ENCODE results near the gene TYMP. TPM values are rescaled to one million over a fixed set of nuclear protein-coding genes. Genes with fewer than 3 reads are reported as not detected.

TYMP gene
- total and polyA plus RNA-seq, 8 donors, result 14.3 to 162 (median 70.2) TPM

DNA sequence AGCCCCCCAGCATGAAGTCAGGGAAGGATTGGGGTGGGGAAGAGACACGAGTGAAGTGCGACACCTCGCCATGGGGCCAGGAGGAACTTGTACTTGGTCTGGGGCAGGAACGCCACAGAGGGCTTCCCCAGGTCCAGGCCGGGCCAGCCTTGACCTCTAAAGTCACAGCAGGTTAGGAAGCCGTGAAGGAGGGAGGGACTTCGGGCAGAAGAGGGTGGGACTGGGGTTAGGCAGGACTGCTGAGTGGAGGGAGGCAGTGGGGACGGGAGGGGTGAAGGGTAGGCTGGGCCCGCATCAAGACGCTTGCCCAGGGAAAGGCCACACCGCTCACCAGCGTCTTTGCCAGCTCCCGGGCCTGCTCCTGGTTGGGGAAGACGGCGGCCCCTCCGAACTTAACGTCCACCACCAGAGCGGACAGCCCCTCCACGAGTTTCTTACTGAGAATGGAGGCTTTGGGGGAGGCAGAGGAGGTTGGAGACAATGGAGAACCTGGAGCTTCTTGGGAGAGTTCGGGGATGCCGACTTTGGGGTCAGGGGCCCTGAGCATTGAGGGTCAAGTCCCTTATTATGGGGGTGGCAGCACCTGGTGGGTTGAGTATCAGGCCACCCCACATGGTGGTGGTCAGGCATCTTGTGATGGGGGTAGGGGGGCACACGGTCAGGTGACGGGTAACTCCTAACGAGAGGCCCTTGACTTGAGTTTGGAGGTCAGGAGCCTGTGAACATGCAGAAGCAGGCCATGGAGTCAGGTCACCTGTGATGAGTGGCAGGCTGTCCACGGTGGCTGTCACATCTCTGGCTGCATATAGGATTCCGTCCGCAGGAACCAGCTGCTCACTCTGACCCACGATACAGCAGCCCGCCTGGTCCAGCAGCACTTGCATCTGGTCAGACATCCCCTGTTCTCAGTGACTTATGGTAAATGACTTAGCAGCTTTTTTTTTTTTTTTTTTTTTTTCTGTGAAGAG lies 2.7 kb downstream of the TYMP start:
- Histone ChIP-seq H3K36me3 (peaks cover 18 to 22% (median 21%) of the 10 kb centered on the region in 4 donors), H3K4me1 (peaks cover 60 to 81% (median 79%) of the 10 kb centered on the region in 4 donors)

DNA sequence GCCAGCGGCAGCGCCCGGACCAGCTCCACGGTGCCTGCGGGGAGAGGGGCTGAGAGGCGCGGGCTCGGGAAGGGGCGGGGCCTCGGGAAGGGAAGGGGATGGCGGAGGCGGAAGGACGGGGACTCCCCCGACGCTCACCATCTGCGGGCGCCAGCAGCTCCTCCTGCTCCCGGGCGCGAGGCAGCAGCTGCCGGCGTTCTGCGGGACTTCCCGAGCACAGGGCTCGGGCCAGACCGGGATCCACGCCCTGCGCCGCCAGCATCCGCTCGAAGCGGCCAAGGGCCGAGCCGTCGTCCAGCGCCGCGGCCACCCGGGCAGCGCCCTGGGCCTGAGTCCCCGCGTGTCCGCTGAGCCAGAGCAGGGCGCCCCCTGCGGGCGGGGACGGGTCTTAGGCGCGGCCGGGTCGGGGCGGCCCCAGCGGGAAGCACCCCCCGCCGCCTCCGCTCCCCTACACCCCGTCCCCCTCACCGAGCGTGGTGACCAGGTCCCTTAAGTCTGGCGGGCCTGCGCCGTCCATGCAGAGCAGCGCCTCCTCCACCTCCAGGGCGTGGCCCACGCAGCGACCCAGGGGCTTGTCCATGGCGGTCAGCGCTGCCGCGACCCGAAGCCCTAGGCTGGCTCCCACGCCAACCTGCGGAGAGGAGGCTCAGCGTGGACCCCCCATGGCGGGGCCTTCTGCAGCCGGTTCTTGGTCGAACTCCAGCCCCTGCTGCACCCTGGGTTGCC lies 3.5 kb downstream of the TYMP start:
- peaks cover 51 to 73% (median 71%) of the 10 kb centered on the region in 4 donors for H3K4me1 ChIP-seq
- H3K9me3 ChIP-seq, result no peaks in the 10 kb centered on the region
- H3K27me3 ChIP-seq, result peaks cover 0 to 22% (median 0%) of the 10 kb centered on the region in 3 donors
- peak overlapping the region; percentile 92 to 98 (median 94) for H3K27ac ChIP-seq
- H3K36me3 ChIP-seq, result peaks cover 24 to 31% (median 30%) of the 10 kb centered on the region in 4 donors
- peak; percentile 83 to 94 for DNase-seq
- TF ChIP-seq POLR2AphosphoS5 (IDR thresholded peaks at IDR 0.05) (peak in 2 of 3 donors; percentile 36 to 65), EP300 (IDR thresholded peaks at IDR 0.05) (no peak)
- TF ChIP-seq, protein P1, sequence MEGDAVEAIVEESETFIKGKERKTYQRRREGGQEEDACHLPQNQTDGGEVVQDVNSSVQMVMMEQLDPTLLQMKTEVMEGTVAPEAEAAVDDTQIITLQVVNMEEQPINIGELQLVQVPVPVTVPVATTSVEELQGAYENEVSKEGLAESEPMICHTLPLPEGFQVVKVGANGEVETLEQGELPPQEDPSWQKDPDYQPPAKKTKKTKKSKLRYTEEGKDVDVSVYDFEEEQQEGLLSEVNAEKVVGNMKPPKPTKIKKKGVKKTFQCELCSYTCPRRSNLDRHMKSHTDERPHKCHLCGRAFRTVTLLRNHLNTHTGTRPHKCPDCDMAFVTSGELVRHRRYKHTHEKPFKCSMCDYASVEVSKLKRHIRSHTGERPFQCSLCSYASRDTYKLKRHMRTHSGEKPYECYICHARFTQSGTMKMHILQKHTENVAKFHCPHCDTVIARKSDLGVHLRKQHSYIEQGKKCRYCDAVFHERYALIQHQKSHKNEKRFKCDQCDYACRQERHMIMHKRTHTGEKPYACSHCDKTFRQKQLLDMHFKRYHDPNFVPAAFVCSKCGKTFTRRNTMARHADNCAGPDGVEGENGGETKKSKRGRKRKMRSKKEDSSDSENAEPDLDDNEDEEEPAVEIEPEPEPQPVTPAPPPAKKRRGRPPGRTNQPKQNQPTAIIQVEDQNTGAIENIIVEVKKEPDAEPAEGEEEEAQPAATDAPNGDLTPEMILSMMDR (IDR thresholded peaks at IDR 0.05), result peak in 5 of 7 experiments; percentile 8 to 74 (median 54)
- intact Hi-C loops (cut with DNase I; ENCODE audit: low total_unique reads), result no loop called here
- peak overlapping the region; percentile 63 to 86 (median 80) for H3K4me3 ChIP-seq
- WGBS, 5 donors, result 0 to 5% (median 1%) methylated on average over 1 to 76 of the region's 77 CpGs

More for the DNA sequence above, 2.7 kb downstream of the TYMP start:
- intact Hi-C loops (cut with DNase I; ENCODE audit: low total_unique reads), result no loop called here
- TF ChIP-seq POLR2AphosphoS5 (IDR thresholded peaks at IDR 0.05) (peak in 2 of 3 donors; percentile 31 to 65), EP300 (IDR thresholded peaks at IDR 0.05) (no peak)
- 39 to 59% (median 48%) methylated on average over 28 to 29 of the region's 29 CpGs for WGBS, 5 donors
- Histone ChIP-seq H3K27me3 (peaks cover 0 to 30% (median 0%) of the 10 kb centered on the region in 3 donors), H3K27ac (peak overlapping the region; percentile 92 to 98 (median 94)), H3K4me3 (peak overlapping the region; percentile 63 to 86 (median 80)), H3K9me3 (no peaks in the 10 kb centered on the region)
- peak; percentile 68 to 72 for DNase-seq

DNA sequence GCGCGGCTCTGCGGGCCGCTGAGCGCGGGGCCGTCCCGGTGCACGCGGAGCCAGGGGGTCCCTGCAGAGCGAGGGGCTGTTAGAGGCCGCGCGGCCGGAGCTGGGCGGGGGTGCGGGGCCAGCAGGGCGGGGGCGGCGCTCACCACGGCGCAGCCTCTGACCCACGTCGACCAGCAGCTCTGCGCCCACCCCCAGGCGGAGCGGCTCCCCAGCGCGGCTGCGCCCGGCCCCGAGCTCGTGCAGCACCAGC lies 4.0 kb downstream of the TYMP start:
- H3K27ac ChIP-seq, result peak overlapping the region; percentile 92 to 98 (median 94)
- H3K27me3 ChIP-seq, result peaks cover 0 to 17% (median 0%) of the 10 kb centered on the region in 3 donors
- intact Hi-C loops (cut with DNase I; ENCODE audit: low total_unique reads), result no loop called here
- H3K4me1 ChIP-seq, result peaks cover 46 to 68% (median 66%) of the 10 kb centered on the region in 4 donors
- peaks cover 24 to 36% (median 35%) of the 10 kb centered on the region in 4 donors for H3K36me3 ChIP-seq
- TF ChIP-seq EP300 (IDR thresholded peaks at IDR 0.05) (no peak), POLR2A (IDR thresholded peaks at IDR 0.05) (no peak), POLR2AphosphoS5 (IDR thresholded peaks at IDR 0.05) (no peak)
- TF ChIP-seq, protein P1 (IDR thresholded peaks at IDR 0.05), result peak in 2 of 7 experiments; percentile 5 to 25
- H3K4me3 ChIP-seq, result peak overlapping the region; percentile 63 to 86 (median 80)
- no peaks in the 10 kb centered on the region for H3K9me3 ChIP-seq
- no peak for DNase-seq
- 0 to 1% (median 0%) methylated on average over 10 to 33 of the region's 33 CpGs; no CpG with 5 or more reads in 1 of the 5 donors for WGBS, 5 donors

DNA sequence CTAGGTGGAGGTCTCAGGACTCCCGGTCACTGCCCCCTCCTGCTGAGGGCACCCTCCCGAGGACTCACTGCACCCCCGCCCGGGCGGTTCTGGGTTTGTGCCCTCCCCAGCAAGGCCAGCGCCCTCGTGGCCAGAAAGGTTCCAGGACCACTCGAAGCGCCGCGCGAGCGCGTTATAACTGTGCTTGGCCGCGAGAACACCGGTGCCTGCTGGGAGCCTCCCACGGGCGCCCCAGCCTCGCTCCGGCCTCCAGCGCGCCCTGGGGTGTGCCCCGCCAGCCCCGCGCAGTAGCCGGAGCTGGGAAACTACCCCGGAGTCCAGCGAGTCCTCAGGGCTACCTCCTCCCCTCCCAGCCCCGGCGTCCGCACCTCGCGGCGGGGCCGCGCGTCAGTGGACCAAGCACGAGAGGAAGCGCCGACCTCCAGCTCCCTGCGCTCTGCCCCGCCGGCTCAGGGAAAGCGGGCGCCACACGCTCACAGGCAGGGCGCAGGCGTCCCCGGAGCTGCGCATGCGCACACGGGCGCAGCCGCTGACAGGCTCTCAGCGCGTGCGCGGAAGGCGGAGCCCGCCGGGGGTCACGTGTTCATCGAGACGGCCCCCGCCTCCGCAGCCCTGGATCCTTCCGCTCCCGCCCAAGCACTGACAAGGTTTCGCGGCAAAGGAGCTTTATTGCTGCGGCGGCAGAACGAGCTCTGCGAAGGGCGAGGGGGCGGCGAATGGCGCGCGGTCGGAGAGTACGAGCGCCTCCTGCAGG lies 4.5 kb downstream of the TYMP start, which contains the start of gene SCO2:
Gene SCO2, minus strand, starts transcription at position 495 of the 754 bp plus-strand sequence. CDS start 1,187 bp downstream, outside the sequence.
- peaks cover 41 to 63% (median 61%) of the 10 kb centered on the region in 4 donors for H3K4me1 ChIP-seq
- peak within 1 kb of the TSS; percentile 63 to 86 (median 80) for H3K4me3 ChIP-seq
- DNase-seq, result peak; percentile 98 to 99
- H3K27me3 ChIP-seq, result peaks cover 0 to 12% (median 0%) of the 10 kb centered on the region in 3 donors
- peaks cover 24 to 41% (median 40%) of the 10 kb centered on the region in 4 donors for H3K36me3 ChIP-seq
- intact Hi-C loops (cut with DNase I; ENCODE audit: low total_unique reads), result no loop called here
- H3K9me3 ChIP-seq, result no peaks in the 10 kb centered on the region
- TF ChIP-seq EP300 (IDR thresholded peaks at IDR 0.05), result no peak
- TF ChIP-seq POLR2AphosphoS5 (IDR thresholded peaks at IDR 0.05), result peak in 2 of 3 donors; percentile 81 to 98
- TF ChIP-seq, protein P1 (IDR thresholded peaks at IDR 0.05), result peak in 2 of 7 experiments; percentile 11 to 27
- TF ChIP-seq POLR2A (IDR thresholded peaks at IDR 0.05), result peak in 1 of 4 donors; percentile 57
- peak within 1 kb of the TSS; percentile 92 to 98 (median 94) for H3K27ac ChIP-seq
- 0 to 2% (median 1%) methylated on average over 13 to 84 of the region's 84 CpGs for WGBS, 5 donors
